GM23338 (cell line): ENCODE measurements around the gene KCNMA1. TPM values are rescaled to one million over a fixed set of nuclear protein-coding genes. Genes with fewer than 3 reads are reported as not detected.

Experiments
- ATAC-seq: fragments of 200-7000 bp; cut with Tn5 transposase; 3 replicates; pipeline ENCODE4 v1.9.1; 2020
- DNase-seq: peaks from one replicate; pipeline ENCODE4 v3.0.0-alpha.2; 2015; ENCODE audit warnings: low spot score
- H2AFZ ChIP-seq: fragments of 200-600 bp; sonication (generic); 2 replicates; pipeline ENCODE4 v1.8.0; 2016; ENCODE audit warnings: antibody characterized with exemption, mild to moderate bottlenecking, moderate library complexity
- H3F3A ChIP-seq: fragments of 200-600 bp; sonication (generic); replicated peaks from 2 replicates; pipeline ENCODE4 v1.8.0; 2017; ENCODE audit warnings: antibody characterized with exemption, mixed run types, low read depth
- H3K27ac ChIP-seq: fragments of 200-600 bp; sonication (generic); 2 replicates; pipeline ENCODE4 v1.6.1; 2016; ENCODE audit warnings: low read depth
- H3K27me3 ChIP-seq: fragments of 200-600 bp; sonication (generic); 2 replicates; pipeline ENCODE4 v1.8.0; 2016; ENCODE audit warnings: mild to moderate bottlenecking, mixed run types, moderate library complexity; ENCODE audit not compliant: insufficient read depth
- H3K36me3 ChIP-seq: fragments of 200-600 bp; sonication (generic); 2 replicates; pipeline ENCODE4 v1.8.0; 2016; ENCODE audit warnings: mild to moderate bottlenecking; ENCODE audit not compliant: insufficient read depth
- H3K4me1 ChIP-seq: fragments of 200-600 bp; sonication (generic); 2 replicates; pipeline ENCODE4 v1.8.0; 2016; ENCODE audit warnings: mild to moderate bottlenecking, moderate library complexity; ENCODE audit not compliant: insufficient read depth
- H3K4me2 ChIP-seq: fragments of 200-600 bp; sonication (generic); 2 replicates; pipeline ENCODE4 v1.7.1; 2017; ENCODE audit warnings: mixed run types
- H3K4me3 ChIP-seq: fragments of 200-600 bp; sonication (generic); 2 replicates; pipeline ENCODE4 v1.6.1; 2016; ENCODE audit warnings: mixed run types
- H3K79me2 ChIP-seq: fragments of 200-600 bp; sonication (generic); replicated peaks from 2 replicates; pipeline ENCODE4 v1.8.0; 2017; ENCODE audit warnings: mild to moderate bottlenecking; ENCODE audit not compliant: insufficient read depth
- H3K9me2 ChIP-seq: fragments of 200-600 bp; sonication (generic); 2 replicates; pipeline ENCODE4 v1.8.0; 2017; ENCODE audit not compliant: insufficient read depth
- H4K20me1 ChIP-seq: fragments of 200-600 bp; sonication (generic); replicated peaks from 2 replicates; pipeline ENCODE4 v1.8.0; 2017; ENCODE audit warnings: mild to moderate bottlenecking; ENCODE audit not compliant: insufficient read depth
- H3K27ac Mint-ChIP-seq: 2 replicates; pipeline ENCODE4 v1.8.0; 2020; ENCODE audit warnings: inconsistent platforms, mild to moderate bottlenecking, moderate library complexity, mixed read lengths
- H3K27me3 Mint-ChIP-seq: 3 replicates; pipeline ENCODE4 v1.8.0; 2022; ENCODE audit warnings: low read depth, mild to moderate bottlenecking, moderate library complexity, mixed read lengths, inconsistent platforms; ENCODE audit not compliant: insufficient read depth, poor library complexity
- H3K36me3 Mint-ChIP-seq: 3 replicates; pipeline ENCODE4 v1.8.0; 2021; ENCODE audit warnings: low read depth, mild to moderate bottlenecking, inconsistent platforms, moderate library complexity, mixed read lengths
- H3K4me1 Mint-ChIP-seq: 3 replicates; pipeline ENCODE4 v1.8.0; 2020; ENCODE audit warnings: mild to moderate bottlenecking, inconsistent platforms, mixed read lengths
- H3K4me3 Mint-ChIP-seq: 3 replicates; pipeline ENCODE4 v1.8.0; 2021; ENCODE audit warnings: moderate library complexity, mild to moderate bottlenecking, inconsistent platforms, mixed read lengths
- H3K9me3 Mint-ChIP-seq: 3 replicates; pipeline ENCODE4 v1.8.0; 2020; ENCODE audit warnings: moderate library complexity, mild to moderate bottlenecking, inconsistent platforms, mixed read lengths
- CTCF ChIP-seq, 2 experiments: fragments of 200-600 bp in 1 of 2; sonication (generic) in 1 of 2; conservative IDR thresholded peaks; 2 replicates each; pipeline versions ENCODE4 v1.5.1 to v1.6.1; 2016 to 2017; ENCODE audit warnings: antibody characterized with exemption in 2 of 2, low read depth in 2 of 2, mild to moderate bottlenecking in 2 of 2, moderate library complexity in 1 of 2
- NANOG ChIP-seq: IDR thresholded peaks from 2 replicates; pipeline ENCODE4 v1.6.1; 2016; ENCODE audit warnings: antibody characterized with exemption, borderline replicate concordance
- REST ChIP-seq: IDR thresholded peaks from one replicate; pipeline ENCODE4 v1.6.1; 2018; ENCODE audit warnings: antibody characterized with exemption; ENCODE audit not compliant: unreplicated experiment
- ZNF114 ChIP-seq: fragments of 250-450 bp; sonication (Bioruptor Pico); IDR thresholded peaks from 2 replicates; pipeline ENCODE4 v1.5.0; 2020; ENCODE audit warnings: mild to moderate bottlenecking, moderate library complexity
- polyA plus RNA-seq: library from polyadenylated mRNA; unstranded; fragments of >200 nt; fragmentation: Nextera tagmentation; extraction: Ambion mirVana; gene quantifications from 2 replicates; pipeline ENCODE4 v1.2.1, GENCODE V29; 2016
- total RNA-seq: library from RNA; depleted of rRNA; stranded (reverse); fragments of >200 nt; shearing (Covaris generic); gene quantifications from 2 replicates; pipeline ENCODE4 v1.2.3, GENCODE V29; 2014
- TF ChIP-seq, protein P1 (sequence below): IDR thresholded peaks from 2 replicates; pipeline ENCODE4 v1.6.1; 2016; ENCODE audit warnings: antibody characterized with exemption
- TF ChIP-seq, protein P2 (sequence below): fragments of 250-450 bp; sonication (Bioruptor Pico); IDR thresholded peaks from 2 replicates; pipeline ENCODE4 v1.5.0; 2020; ENCODE audit warnings: mild to moderate bottlenecking, moderate library complexity

Gene KCNMA1
- total and polyA plus RNA-seq, 2 experiments from 2014 or later, result 8.2 to 9.0 TPM

GRCh38 chr10:77192402-77192801 lies 445.2 kb downstream of the KCNMA1 start (continued):
- TF ChIP-seq CTCF (conservative IDR thresholded peaks at IDR 0.05; ENCODE audit: low read depth in 2 of 2), result no peak
- no peak for TF ChIP-seq ZNF114 (CRISPR knock-in tag)
- TF ChIP-seq, protein P1, sequence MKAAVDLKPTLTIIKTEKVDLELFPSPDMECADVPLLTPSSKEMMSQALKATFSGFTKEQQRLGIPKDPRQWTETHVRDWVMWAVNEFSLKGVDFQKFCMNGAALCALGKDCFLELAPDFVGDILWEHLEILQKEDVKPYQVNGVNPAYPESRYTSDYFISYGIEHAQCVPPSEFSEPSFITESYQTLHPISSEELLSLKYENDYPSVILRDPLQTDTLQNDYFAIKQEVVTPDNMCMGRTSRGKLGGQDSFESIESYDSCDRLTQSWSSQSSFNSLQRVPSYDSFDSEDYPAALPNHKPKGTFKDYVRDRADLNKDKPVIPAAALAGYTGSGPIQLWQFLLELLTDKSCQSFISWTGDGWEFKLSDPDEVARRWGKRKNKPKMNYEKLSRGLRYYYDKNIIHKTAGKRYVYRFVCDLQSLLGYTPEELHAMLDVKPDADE, result no peak
- TF ChIP-seq REST, result no peak
- TF ChIP-seq NANOG, result no peak

GRCh38 chr10:77191324-77192049 lies 446.1 kb downstream of the KCNMA1 start:
- Histone ChIP-seq H3K9me2 (no peaks in the 10 kb centered on the region), H3K4me2 (no peak overlapping the region), H3K27me3 (no peaks in the 10 kb centered on the region), H3K4me1 (peaks cover 9% of the 10 kb centered on the region; the same call in 1 of the 2 replicates), H3K4me3 (no peak overlapping the region), H3F3A (no peaks in the 10 kb centered on the region), H4K20me1 (no peaks in the 10 kb centered on the region; the same call in 1 of the 2 replicates), H2AFZ (no peak overlapping the region), H3K36me3 (no peaks in the 10 kb centered on the region), H3K27ac (no peak overlapping the region), H3K79me2 (no peaks in the 10 kb centered on the region)
- Mint-ChIP-seq H3K36me3 (no peaks in the 10 kb centered on the region), H3K27me3 (no peaks in the 10 kb centered on the region), H3K4me3 (no peak overlapping the region), H3K4me1 (peaks cover 7% of the 10 kb centered on the region), H3K9me3 (no peaks in the 10 kb centered on the region), H3K27ac (no peak overlapping the region)
- ATAC-seq (no peak), DNase-seq (no peak)
- TF ChIP-seq, protein P2, sequence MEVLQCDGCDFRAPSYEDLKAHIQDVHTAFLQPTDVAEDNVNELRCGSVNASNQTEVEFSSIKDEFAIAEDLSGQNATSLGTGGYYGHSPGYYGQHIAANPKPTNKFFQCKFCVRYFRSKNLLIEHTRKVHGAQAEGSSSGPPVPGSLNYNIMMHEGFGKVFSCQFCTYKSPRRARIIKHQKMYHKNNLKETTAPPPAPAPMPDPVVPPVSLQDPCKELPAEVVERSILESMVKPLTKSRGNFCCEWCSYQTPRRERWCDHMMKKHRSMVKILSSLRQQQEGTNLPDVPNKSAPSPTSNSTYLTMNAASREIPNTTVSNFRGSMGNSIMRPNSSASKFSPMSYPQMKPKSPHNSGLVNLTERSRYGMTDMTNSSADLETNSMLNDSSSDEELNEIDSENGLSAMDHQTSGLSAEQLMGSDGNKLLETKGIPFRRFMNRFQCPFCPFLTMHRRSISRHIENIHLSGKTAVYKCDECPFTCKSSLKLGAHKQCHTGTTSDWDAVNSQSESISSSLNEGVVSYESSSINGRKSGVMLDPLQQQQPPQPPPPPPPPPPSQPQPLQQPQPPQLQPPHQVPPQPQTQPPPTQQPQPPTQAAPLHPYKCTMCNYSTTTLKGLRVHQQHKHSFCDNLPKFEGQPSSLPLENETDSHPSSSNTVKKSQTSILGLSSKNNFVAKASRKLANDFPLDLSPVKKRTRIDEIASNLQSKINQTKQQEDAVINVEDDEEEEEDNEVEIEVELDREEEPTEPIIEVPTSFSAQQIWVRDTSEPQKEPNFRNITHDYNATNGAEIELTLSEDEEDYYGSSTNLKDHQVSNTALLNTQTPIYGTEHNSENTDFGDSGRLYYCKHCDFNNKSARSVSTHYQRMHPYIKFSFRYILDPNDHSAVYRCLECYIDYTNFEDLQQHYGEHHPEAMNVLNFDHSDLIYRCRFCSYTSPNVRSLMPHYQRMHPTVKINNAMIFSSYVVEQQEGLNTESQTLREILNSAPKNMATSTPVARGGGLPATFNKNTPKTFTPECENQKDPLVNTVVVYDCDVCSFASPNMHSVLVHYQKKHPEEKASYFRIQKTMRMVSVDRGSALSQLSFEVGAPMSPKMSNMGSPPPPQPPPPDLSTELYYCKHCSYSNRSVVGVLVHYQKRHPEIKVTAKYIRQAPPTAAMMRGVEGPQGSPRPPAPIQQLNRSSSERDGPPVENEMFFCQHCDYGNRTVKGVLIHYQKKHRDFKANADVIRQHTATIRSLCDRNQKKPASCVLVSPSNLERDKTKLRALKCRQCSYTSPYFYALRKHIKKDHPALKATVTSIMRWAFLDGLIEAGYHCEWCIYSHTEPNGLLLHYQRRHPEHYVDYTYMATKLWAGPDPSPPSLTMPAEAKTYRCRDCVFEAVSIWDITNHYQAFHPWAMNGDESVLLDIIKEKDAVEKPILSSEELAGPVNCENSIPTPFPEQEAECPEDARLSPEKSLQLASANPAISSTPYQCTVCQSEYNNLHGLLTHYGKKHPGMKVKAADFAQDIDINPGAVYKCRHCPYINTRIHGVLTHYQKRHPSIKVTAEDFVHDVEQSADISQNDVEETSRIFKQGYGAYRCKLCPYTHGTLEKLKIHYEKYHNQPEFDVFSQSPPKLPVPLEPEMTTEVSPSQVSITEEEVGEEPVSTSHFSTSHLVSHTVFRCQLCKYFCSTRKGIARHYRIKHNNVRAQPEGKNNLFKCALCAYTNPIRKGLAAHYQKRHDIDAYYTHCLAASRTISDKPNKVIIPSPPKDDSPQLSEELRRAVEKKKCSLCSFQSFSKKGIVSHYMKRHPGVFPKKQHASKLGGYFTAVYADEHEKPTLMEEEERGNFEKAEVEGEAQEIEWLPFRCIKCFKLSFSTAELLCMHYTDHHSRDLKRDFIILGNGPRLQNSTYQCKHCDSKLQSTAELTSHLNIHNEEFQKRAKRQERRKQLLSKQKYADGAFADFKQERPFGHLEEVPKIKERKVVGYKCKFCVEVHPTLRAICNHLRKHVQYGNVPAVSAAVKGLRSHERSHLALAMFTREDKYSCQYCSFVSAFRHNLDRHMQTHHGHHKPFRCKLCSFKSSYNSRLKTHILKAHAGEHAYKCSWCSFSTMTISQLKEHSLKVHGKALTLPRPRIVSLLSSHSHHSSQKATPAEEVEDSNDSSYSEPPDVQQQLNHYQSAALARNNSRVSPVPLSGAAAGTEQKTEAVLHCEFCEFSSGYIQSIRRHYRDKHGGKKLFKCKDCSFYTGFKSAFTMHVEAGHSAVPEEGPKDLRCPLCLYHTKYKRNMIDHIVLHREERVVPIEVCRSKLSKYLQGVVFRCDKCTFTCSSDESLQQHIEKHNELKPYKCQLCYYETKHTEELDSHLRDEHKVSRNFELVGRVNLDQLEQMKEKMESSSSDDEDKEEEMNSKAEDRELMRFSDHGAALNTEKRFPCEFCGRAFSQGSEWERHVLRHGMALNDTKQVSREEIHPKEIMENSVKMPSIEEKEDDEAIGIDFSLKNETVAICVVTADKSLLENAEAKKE (CRISPR knock-in tag), result no peak
- TF ChIP-seq, protein P1, result no peak
- no peak for TF ChIP-seq CTCF (conservative IDR thresholded peaks at IDR 0.05; ENCODE audit: low read depth in 2 of 2)
